ENCODE results near the gene RABL3.
"Not testable (repeated sequence)": the region's sequence is repeated elsewhere in the genome, so short reads cannot be mapped to it uniquely, and the experiment has no call there.

The RABL3 gene

DNA sequence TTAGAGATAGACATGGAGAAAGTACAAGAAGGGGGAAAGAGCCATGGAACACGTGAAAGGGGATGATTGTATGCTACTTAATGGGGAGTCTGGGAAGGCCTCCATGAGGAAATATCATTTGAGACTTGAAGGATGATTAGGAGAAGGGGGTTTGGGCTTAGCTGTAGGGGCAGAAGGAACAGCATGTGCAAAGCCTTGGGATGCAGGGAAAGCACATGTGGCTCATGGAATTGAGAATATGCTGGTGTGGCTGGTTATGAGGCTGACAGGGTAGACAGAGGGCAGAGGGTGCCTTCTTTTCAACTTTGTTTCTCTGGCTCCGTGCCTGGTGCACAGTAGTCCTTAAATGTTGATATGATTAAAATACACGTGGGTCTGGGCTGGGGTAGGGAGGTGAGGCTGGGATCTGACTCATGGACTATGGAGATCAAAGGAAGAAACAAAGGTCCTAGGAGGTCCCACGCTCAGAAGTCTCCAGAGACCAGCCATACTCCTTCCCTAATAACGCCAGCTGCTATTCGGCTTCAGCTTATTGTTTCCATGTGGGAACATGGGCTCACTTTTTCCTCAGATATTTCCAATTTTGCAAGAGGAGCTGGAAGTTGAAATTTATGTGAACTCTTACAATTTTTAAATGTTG lies 1.4 kb upstream of the RABL3 start:
- DNase-seq, result no peak

DNA sequence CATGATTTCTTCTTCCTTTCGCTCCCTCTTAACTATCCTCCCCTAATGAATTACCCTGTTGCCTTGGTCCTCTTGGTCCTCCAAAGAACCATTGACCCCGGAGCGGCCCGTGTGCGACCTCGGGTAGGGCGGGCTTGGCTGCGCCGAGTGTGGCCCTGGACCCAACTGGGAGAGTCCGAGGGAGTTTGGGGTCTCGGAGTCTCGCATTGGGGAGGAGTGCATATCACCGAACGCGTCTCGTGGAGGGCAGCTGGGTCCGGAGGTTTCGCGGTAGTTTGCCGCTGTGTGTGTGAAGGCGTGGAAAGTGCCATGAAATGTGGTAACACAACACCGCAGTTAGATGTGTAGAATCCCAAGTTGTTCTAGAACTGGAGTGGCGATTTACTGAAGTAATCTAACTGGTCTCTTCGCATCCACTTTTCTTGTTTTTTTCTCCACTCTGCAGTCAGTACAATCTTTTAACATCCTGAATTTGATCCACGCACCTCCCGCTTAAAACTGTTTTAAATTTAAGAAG lies 591 bp upstream of the RABL3 start:
- DNase-seq, result peak; percentile 19

DNA sequence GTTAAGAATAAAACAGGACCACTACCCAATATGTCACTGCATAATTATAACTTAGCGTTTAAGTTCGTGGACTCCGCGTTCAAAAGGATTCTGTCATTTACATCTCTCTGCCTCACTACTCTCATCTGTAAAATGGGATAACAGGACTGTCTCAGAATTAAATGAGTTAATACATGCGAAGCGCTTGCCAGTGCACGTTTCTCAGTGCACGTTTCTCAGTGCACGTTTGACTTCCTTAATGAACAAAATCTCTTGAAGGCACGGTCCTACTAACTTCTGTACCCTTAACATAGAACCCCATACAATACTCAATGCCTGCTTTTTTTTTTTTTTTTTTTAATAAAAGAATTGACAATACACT lies 499 bp downstream of the RABL3 start:
- no peak for DNase-seq

DNA sequence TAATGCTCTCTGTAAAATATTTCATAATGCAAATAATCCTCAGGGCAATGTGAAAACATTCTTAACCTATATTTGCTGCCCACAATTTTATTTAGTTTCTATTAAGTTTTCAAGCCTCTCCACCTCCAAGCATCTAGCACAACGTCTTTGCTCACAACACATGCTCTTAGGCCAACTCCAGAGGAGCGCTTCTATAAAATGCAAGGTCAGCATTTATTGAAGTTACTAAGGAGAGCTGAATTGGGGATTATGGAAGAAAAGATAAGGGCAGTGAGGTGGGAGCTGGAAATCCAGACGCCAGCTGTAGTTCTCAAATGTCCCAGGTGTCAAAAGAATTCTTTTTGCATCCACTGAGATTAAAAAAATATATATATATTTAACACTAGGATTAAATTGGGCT lies 996 bp downstream of the RABL3 start:
- DNase-seq, result no peak

DNA sequence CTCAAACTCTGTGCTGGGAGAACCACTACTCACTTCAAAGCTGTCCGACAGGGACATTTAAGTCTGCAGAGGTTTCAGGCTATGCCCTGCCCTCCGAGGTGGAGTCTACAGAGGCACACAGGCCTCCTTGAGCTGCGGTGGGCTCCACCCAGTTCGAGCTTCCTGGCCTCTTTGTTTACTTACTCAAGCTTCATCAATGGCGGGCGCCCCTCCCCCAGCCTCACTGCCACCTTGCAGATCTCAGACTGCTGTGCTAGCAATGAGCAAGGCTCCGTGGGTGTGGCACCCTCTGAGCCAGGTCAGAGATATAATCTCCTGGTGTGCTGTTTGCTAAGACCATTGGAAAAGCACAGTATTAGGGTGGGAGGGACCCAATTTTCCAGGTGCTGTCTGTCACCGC lies 4.3 kb downstream of the RABL3 start:
- not testable (repeated sequence) for DNase-seq

DNA sequence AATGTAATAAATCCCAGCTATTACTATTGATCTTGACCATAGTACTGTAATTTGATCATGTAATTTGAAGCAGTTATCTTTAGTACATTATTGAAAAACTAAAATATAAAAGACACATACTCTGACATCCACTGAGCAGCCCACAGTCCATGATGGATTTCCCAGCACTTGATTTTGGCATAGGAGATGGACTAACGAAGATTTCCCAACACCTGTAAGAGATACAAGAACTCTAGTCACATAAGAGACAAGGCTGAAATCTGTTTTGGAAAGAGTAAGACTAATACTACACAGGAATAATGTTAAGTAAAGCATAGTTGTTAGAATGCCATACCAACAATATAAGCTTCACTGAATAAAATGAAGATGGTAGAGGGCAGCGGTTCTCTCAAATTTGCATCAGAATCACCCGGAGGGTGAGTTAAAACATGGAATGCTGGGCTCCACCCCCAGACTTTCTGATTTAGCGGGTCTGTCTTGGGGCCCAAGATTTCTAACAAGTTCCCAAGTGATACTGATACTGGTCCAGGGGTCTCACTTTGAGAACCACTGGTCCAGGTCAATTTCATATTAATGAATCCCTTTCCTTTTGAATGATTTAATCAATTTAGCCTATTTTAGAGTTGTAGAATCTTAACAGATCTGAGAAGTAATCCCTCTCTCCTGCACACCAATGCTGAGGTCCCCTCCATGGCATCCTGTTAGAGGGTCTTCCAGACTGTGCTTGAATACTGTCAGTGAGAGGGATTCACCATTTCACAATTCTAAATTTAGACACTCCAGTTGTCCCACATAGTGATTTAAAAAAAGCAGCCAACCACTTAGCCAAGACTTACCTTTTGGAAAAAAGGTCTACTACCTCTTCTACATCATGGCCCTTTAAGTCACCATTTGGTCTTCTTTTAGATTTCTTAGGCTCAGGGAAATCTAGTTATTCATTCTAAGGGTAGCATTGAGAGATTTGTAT lies 11.5 kb downstream of the RABL3 start:
- DNase-seq, result no peak

DNA sequence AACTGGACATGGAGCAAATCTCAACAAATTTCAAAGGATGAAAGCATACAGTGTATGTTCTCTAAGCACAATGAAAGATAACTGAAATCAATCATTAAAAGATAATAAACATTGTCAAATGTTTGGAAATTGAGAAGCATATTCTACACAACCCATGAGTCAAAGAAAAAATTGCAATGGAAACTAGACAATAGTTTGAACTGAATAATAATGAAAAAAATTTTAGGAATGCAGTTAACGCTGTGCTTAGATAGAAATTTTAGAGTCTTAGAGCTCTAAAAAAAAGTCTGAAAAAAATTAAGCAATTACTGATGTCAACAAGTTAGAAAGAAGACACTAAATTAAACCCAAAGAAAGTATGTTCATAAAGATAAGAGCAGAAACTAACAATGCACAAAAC lies 15.5 kb downstream of the RABL3 start:
- DNase-seq, result no peak

DNA sequence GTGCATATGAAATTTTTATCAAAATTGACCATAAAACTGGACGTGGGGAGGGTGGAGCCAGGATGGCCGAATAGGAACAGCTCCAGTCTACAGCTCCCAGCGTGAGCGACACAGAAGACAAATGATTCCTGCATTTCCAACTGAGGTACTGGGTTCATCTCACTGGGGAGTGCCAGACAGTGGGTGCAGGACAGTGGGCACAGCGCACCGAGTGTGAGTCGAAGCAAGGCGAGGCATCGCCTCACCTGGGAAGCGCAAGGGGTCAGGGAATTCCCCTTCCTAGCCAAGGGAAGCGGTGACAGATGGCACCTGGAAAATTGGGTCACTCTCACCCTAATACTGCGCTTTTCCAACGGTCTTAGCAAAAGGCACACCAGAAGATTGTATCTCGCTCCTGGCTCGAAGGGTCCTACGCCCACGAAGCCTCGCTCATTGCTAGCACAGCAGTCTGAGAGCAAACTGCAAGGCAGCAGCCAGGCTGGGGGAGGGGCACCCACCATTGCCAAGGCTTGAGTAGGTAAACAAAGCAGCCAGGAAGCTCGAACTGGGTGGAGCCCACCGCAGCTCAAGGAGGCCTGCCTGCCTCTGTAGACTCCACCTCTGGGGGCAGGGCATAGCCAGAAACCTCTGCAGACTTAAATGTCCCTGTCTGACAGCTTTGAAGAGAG lies 23.0 kb downstream of the RABL3 start:
- DNase-seq, result peak; percentile 85

DNA sequence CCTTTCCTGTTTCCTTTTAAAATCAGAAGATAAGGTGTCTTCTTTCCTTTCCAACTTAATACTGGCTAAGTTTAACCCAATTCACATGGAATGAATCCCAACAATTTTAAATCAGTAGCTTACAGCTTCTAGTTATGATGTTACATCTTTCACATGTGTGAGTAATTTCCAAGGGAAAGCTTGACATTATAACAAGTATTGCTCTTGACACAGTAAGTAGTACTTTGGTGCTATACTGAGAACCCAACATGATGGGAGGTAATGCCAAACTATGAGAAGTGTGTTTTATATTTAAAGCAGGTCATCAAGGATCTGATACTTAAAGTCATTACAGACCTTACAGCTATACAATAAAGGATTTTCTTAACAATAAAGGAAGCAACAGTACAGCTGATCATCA lies 29.1 kb downstream of the RABL3 start:
- no peak for DNase-seq

DNA sequence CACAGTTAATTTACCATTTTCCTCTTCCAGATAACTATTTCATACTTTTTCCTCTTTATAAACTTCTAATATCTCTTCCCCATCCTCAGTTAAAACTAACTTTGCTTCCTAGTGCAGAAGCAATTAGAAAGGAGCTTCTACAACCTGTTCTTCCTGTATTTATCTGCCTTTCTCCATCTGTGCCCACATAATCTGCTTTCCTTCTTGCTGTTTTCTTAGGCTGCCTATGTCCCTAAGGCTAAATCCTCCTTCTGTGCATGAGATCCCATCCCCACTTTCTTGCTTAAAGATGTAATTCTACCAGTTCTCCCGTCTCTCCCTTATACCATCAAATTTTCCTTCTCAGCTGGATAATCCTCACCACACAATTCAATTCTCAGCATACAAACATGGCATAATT lies 31.9 kb downstream of the RABL3 start:
- DNase-seq, result no peak

DNA sequence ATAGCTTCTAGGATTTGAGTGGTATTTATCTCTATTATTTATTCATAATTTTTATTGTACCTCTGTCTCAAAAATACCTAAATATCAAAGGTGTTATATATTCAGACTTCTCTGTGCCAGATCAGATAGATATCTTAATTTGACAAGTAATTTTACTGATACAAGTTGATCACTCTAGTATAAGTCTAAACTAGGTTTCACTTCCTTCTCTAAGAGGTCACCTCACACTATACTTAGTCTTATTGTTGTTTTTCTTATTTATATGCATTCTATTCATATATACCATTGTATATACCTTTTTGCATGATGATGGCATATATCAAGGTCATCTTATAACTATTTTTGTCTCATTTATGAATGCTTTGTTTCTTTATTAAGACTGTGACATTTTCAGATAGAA lies 33.9 kb downstream of the RABL3 start:
- no peak for DNase-seq

DNA sequence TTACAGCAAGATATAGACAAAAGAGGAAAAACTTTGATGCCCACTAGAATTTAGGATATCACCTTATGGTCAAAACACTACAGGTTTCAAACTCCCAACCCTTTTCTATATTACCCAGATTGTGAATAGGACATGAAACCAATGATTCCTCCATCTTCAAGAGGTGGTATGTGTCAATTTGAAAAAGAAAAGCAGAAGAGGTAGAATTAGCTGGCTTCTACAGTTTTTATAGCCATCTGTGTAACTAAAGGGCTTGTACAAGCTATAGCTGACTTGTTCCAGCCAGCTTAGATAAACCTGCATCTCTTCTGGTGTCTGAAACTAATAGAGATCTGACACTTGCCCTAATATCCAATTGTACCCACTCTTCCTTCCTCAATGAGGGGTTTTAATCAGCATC lies 35.4 kb downstream of the RABL3 start:
- no peak for DNase-seq

DNA sequence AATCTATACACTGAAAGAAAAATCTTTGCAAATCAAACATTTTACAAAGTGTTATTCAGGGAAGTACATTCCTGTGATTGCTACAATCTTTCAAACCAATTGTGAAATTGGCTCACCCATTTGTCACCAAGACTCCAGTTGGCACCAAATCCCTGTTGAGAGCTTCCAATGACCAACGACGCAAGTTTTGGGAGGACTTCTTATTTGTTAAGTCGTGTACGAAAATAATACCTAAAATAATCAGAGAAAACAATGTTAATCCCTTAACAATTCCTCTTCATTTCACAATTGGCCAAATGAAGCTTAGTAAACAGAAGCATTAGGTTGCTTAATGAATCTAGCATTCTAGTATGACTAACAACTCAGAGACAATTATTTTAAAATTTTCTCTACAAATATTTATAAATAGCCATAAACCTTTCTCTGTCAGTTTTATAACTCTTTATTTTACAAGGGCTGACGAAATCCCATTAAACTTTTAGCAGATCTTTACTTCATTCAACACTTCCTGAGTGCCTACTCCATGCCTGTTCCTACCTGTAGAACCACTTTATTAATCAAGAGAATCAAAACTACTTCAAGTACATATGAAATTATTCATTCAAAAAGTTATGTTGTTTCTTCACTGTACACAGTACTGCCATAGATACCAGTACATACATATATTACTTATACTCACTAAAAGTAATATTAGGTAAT lies 36.3 kb downstream of the RABL3 start:
- DNase-seq, result no peak

DNA sequence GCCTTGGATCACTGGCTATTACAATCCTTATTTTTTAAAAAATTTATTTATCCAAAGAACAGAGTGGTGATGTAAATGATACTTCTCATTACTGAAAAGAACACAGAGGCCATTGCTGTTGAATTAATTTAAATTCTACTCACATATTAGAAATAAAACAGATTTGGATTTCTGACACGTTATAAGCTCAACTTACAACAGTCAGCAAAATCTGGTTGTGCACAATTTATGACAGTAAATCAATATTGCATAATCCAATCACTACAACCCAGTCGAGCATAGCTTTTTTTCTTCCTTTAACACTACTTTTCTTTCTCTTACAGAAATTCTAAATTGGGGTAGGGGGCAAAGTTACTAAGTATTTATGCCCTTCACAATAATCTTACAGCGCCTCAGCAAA lies 43.0 kb downstream of the RABL3 start:
- no peak for DNase-seq

DNA sequence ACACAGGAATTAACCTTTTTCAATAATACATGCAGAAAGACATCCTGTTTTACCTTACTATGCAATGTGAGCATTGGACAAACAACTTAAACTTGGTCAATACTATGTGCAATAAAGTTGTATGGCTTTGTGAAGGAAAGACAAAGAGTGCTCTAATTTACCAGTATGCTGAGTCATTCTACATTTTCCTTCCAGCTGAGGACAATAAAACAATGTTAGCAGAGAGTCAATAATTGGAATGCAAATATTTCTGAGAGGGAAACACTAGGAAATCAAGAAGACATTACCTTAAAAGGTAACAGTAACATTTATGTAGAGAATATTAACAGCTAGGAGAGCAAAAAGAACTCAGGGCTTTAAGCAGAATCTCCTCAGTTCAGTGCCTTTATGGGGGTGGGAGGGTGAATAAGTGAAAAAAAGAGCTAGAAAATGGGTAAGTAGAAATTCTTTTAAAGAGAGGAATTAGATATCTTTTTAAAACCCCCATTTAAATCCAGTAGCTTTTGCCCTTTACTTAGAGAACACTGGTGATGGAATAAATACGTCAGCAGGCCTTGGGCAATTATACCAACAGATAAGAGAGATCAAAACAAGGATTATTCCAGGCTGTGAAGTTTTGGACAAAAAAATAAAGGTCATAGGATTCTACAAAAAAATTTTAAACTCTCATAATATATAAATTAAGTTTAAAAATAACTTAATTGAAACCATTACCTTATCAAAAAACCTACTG lies 48.7 kb downstream of the RABL3 start:
- no peak for DNase-seq

DNA sequence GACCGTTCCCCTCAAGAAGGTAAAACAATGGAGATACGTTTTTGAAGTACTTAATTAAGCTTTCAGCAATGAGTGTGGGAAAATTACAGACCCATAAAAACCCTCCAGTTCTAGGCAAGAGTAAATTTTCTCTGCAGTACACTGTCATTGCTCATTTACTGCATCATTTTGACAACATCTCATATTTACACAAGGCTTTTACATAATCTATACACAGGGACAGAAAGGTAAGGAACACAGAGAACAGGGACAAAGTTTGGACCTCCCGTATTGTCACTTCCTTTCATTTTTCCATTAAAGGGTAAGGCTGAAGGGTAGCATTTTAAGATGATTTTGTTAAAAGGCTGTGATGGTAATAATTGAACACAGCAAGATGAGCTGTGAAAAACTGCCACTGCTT lies 52.9 kb downstream of the RABL3 start:
- DNase-seq, result no peak

DNA sequence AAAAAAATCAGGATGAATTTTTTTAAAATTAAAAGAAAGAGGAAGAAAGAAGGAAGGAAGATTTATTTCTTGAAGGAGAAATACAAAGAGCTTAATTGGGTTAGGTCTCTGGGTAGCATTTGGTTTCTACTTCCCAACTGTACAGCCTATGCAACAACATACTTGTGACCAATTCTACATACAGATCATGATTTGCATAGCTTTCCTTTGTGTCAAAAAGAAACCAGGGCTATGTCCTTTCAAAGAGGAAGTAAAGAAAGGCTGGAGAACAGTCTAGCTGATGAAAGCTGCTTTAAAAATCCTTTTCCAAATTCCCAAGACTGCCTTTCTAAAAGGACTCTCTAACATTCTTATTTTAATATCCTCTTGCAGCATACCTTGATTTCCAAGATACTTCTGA lies 54.2 kb downstream of the RABL3 start:
- DNase-seq, result no peak

DNA sequence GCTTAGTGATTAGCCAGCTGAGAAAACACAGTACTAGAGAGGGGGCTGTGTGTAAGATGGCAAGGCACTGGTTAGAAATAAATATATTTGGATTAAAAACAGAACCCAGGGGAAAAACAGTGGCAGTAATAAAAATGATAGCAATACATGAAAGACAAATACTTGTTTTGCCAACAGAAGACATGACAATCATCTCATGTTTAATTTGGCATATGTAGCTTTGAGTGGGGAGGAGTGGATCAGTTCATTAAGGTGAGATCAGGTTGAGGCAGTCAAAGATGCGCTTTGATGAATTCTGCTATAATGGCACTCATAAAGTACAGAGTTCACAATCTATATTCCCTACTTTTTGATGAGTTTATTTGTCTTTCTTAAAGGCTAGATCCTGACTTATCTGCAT lies 56.9 kb downstream of the RABL3 start:
- DNase-seq, result no peak

DNA sequence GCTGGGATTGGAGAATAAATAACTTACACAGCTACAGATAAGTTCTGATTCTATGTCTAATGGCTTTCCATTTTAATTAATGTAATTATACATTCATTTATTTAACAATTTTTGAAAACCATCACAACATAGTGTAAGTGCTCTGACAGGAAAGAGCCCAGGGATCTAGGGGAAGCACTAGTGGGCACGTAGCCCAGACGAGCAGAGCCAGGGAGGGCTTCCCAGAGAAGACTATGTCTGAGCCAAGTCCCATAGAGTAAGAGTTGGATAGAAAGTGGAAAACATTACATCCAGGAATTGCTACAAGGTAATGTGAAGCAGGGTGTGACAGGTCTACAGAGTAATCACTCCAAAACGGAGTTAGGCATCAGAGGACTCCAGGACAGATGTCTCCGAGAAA lies 57.4 kb downstream of the RABL3 start:
- DNase-seq, result no peak

DNA sequence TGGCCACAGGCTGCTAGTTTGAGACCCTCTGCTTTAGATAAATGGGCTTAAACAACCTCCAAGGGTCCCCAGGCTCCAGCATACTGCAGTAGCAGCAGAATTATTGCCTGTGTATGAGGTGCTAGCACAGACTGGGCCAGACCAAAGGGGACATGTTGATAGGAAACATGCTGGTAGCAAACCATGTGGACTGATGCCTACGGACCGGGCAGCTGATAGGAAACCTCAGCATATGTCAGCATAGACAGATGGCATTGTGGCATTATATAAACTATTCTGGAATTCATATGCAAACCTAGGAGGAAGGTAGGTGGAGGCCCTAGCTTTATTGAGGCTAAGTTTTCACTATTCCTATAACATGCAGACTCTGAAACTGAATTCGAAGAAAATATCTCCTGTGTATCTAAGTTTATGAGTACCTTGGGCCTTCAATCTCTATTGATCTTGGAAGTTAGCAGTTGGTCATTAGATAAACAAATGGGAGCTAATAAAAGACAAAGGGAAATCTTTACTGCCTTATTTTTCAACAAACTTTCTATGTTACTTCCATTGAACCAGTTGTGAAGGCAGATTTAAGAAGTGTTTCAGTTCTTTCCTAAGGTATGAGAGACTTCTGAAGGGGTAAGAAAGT lies 58.5 kb downstream of the RABL3 start:
- no peak for DNase-seq

DNA sequence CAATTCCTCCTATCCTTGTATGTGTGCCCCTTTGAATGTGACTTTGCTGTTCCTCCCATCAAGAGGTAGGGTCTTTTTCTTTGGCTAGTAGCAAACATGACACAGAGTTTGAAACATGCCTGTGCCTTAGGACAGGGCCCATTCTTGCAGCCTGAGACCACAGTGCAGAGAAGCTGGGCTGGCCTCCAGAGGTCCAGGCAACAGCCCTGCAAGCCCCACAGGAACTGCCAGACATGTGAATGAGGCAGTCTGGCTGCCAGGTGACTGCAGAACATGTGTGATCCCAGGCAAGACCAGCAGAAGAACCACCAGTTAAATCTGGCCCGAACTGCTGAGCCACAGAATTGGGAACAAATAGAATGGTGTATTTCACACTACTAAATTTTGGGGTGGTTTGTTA lies 59.1 kb downstream of the RABL3 start:
- no peak for DNase-seq

DNA sequence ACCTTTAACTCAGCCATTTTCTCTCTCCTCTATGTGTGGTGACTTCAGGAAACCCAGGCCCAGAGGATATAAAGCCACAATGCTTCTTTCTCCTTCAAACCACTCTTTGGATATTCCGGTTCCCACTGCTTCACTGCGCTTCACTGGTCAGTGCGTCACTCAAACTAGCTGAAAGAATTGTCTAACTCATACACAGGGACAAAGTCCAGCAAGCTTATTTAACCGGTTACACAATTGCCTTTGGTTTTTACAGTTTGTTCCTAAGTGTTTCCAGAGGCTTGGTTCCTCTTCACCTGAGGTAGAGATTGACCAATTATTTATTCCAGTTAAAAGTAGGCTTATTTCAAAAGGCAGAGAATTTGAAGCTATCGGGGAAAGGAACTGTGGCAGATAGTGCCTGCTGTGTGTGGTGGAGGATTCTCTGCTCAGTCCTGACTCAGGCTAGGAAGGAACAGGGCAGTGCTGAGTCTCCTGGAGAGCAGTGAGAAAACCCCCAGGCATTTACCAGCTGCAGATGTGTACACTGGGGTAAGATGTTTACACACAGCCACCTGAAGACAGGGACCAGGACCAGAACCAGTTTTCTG lies 60.1 kb downstream of the RABL3 start, which contains the start of gene HGD:
HGD (minus strand) TSS at position 145 of the 587 bp plus-strand sequence; CDS start at position 17, 128 bp downstream.
- no peak for DNase-seq
